Endothelial cell of umbilical vein (primary cell): ENCODE measurements around the gene GPR108. TPM values are rescaled to one million over a fixed set of nuclear protein-coding genes. Genes with fewer than 3 reads are reported as not detected.

ENCODE experiments used
- BruUV-seq: library from RNA; stranded (reverse); fragments of 400-500 nt; replicated peaks from 2 replicates; lab custom pipeline; 2021; lab: Mats Ljungman, UMichigan
- CTCF ChIA-PET: fragments of 300-600, 350-600 bp; sonication (Branson Sonifier 250); formaldehyde crosslinking; loops from one replicate; lab custom pipeline; 2021; ENCODE audit warnings: antibody characterized with exemption, inconsistent platforms; lab: Charles Lee
- POLR2A ChIA-PET: fragments of 300-600, 350-600 bp; sonication (Branson Sonifier 250); formaldehyde crosslinking; loops from one replicate; lab custom pipeline; 2021; ENCODE audit warnings: antibody characterized with exemption, inconsistent platforms; lab: Charles Lee
- DNase-seq: peaks from one replicate; pipeline ENCODE4 v3.0.0-alpha.2; 2011; ENCODE audit warnings: low read depth, low spot score
- FAIRE-seq: peaks from 2 replicates; lab custom pipeline; 2011; peaks lifted over from hg19 to GRCh38; lab: Jason Lieb, UNC
- H2AFZ ChIP-seq: 2 replicates; pipeline ENCODE4 v1.6.0; 2012; ENCODE audit warnings: low read depth, low read length, control low read depth, inconsistent platforms
- H3K27ac ChIP-seq: 2 replicates; pipeline ENCODE4 v1.5.1; 2011; ENCODE audit warnings: low read depth, mild to moderate bottlenecking, control low read depth, low read length, moderate library complexity; ENCODE audit not compliant: insufficient read depth
- H3K27me3 ChIP-seq, 2 experiments: 2 replicates each; pipeline versions ENCODE4 v1.6.0 to v1.6.1; 2011; ENCODE audit warnings: low read length in 2 of 2, mixed read lengths in 1 of 2; ENCODE audit not compliant: control insufficient read depth in 2 of 2, insufficient read depth in 2 of 2
- H3K36me3 ChIP-seq, 2 experiments: 2 replicates in 1 of 2; 3 replicates in 1 of 2; pipeline ENCODE4 v1.5.1; 2011; ENCODE audit warnings: low read length in 2 of 2, mild to moderate bottlenecking in 1 of 2, moderate library complexity in 1 of 2; ENCODE audit not compliant: control insufficient read depth in 2 of 2, insufficient read depth in 2 of 2; ENCODE audit errors: extremely low read depth in 1 of 2
- H3K4me1 ChIP-seq: 3 replicates; pipeline ENCODE4 v1.5.1; 2011; ENCODE audit warnings: mild to moderate bottlenecking, low read length; ENCODE audit not compliant: control insufficient read depth, insufficient read depth; ENCODE audit errors: extremely low read depth
- H3K4me2 ChIP-seq: 2 replicates; pipeline ENCODE4 v1.6.1; 2011; ENCODE audit warnings: low read length, control low read depth, mixed read lengths; ENCODE audit not compliant: insufficient read depth
- H3K4me3 ChIP-seq, 3 experiments: fragments of 200-600 bp in 1 of 3; sonication (generic), shearing (Covaris generic) in 1 of 3; replicated peaks in 1 of 3; 2 replicates each; pipeline ENCODE4 v1.5.1; 2011 to 2016; ENCODE audit warnings: control low read depth in 3 of 3, low read length in 3 of 3, mild to moderate bottlenecking in 2 of 3, inconsistent platforms in 1 of 3, low read depth in 1 of 3, moderate library complexity in 1 of 3; ENCODE audit not compliant: insufficient read depth in 1 of 3
- H3K79me2 ChIP-seq: 2 replicates; pipeline ENCODE4 v1.6.0; 2012; ENCODE audit warnings: low read length, inconsistent platforms; ENCODE audit not compliant: control insufficient read depth, insufficient read depth
- H3K9ac ChIP-seq: replicated peaks from 2 replicates; pipeline ENCODE3; 2011; ENCODE audit warnings: low read length, control low read depth; ENCODE audit not compliant: insufficient read depth; ENCODE audit errors: extremely low read depth
- H3K9me1 ChIP-seq: replicated peaks from 3 replicates; pipeline ENCODE4 v1.6.0; 2011; ENCODE audit warnings: mild to moderate bottlenecking, low read length; ENCODE audit not compliant: control insufficient read depth, insufficient read depth; ENCODE audit errors: extremely low read depth
- H3K9me3 ChIP-seq: replicated peaks from 2 replicates; pipeline ENCODE4 v1.5.1; 2012; ENCODE audit warnings: low read length, inconsistent platforms; ENCODE audit not compliant: control insufficient read depth, insufficient read depth
- H4K20me1 ChIP-seq: replicated peaks from 2 replicates; pipeline ENCODE3; 2011; ENCODE audit warnings: mild to moderate bottlenecking, low read length; ENCODE audit not compliant: control insufficient read depth, insufficient read depth; ENCODE audit errors: extremely low read depth
- EZH2 ChIP-seq: IDR thresholded peaks from 2 replicates; pipeline ENCODE4 v1.6.1; 2012; ENCODE audit warnings: borderline replicate concordance, low read depth, mild to moderate bottlenecking, moderate library complexity, low read length, inconsistent platforms; ENCODE audit not compliant: severe bottlenecking
- FOS ChIP-seq: IDR thresholded peaks from 2 replicates; pipeline ENCODE4 v1.6.1; 2011; ENCODE audit warnings: mild to moderate bottlenecking, low read length, moderate library complexity, borderline replicate concordance; ENCODE audit not compliant: insufficient read depth
- GATA2 ChIP-seq: IDR thresholded peaks from 2 replicates; pipeline ENCODE4 v1.7.0; 2011; ENCODE audit warnings: low read depth, mild to moderate bottlenecking, moderate library complexity, mixed read lengths, low read length; ENCODE audit not compliant: insufficient read length, insufficient read depth
- JUN ChIP-seq: IDR thresholded peaks from 2 replicates; pipeline ENCODE4 v1.6.1; 2011; ENCODE audit warnings: borderline replicate concordance, low read depth; ENCODE audit not compliant: insufficient read length, insufficient read depth
- MAX ChIP-seq: IDR thresholded peaks from 2 replicates; pipeline ENCODE4 v1.6.1; 2011; ENCODE audit not compliant: insufficient read depth, insufficient read length
- MYC ChIP-seq: IDR thresholded peaks from one replicate; pipeline ENCODE4 v1.6.1; 2011; ENCODE audit warnings: mild to moderate bottlenecking, low read depth, low read length
- POLR2A ChIP-seq: IDR thresholded peaks from 2 replicates; pipeline ENCODE4 v1.6.1; 2012; ENCODE audit warnings: low read depth, mild to moderate bottlenecking, control low read depth, low read length
- POLR2AphosphoS5 ChIP-seq: IDR thresholded peaks from 2 replicates; pipeline ENCODE4 v1.6.1; 2012; ENCODE audit warnings: low read depth, mild to moderate bottlenecking, control low read depth, low read length, moderate library complexity; ENCODE audit not compliant: insufficient read depth
- dilution Hi-C: fragments of 300-500 bp; cut with MboI; formaldehyde crosslinking; loops from one replicate; pipeline ENCODE4 v1.15.0; 2019; ENCODE audit warnings: low sequenced_read_pairs; ENCODE audit not compliant: extremely low pct_ligation_motif_present
- intact Hi-C: fragments of 100-400 bp; cut with micrococcal nuclease; formaldehyde crosslinking; loops from one replicate; pipeline ENCODE4 v1.10.0; 2022
- polyA plus RNA-seq, 4 experiments: library from polyadenylated mRNA; depleted of rRNA in 3 of 4; stranded (reverse) in 3 of 4; unstranded in 1 of 4; fragments of >200 nt; gene quantifications; 2 replicates each; pipeline versions ENCODE4 v1.2.1 to v1.2.3, GENCODE V29; 2011 to 2012; ENCODE audit warnings: missing spikeins in 1 of 4
- total RNA-seq: library from RNA; stranded (reverse); gene quantifications from 2 replicates; pipeline ENCODE4 v1.2.3, GENCODE V29; 2021
- TF ChIP-seq, protein P1 (sequence below), 2 donors: IDR thresholded peaks; 1 replicate in 1 of 2; 2 replicates in 1 of 2; pipeline ENCODE4 v1.5.1; 2011; ENCODE audit warnings: low read length in 2 of 2, mild to moderate bottlenecking in 2 of 2, moderate library complexity in 2 of 2, control low read depth in 1 of 2, inconsistent platforms in 1 of 2, low read depth in 1 of 2; ENCODE audit not compliant: insufficient read depth in 1 of 2; ENCODE audit errors: extremely low read depth in 1 of 2

GPR108 gene
- total and polyA plus RNA-seq, 2 donors (not counting 3 experiments of a cell fraction or from before 2014, with no cell fraction given), result 68.5 to 80.2 TPM

DNA sequence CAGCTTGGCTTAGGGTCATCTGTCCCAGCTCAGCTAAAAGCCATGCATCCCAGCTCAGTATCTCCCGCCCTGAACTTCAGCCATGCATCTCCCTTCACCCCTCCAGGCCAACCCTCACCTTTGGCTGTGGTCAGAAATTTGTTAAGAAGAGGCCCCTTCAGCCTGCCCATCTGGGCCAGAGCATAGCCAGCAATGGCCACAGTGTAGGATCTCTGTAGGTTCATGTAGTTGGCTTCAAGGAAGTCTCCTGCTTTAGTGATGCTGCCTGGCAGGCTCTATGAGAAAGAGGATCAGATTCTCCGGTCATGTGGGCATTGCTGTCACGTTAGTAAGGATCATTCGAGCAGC, 50.8 kb downstream of the GPR108 start:
- no peak overlapping the region for H3K9ac ChIP-seq
- BruUV-seq, result no TSS peak
- ChIA-PET POLR2A (no interaction called here), CTCF (interaction anchor here (1.0 to 1.2 kb wide), 3 partner anchors 9 to 40 kb away, joined by 3 to 4 read pairs (median 3); no protein-coding TSS in a partner anchor)
- H3K4me2 ChIP-seq, result no peak overlapping the region
- no peaks in the 10 kb centered on the region for H3K36me3 ChIP-seq
- TF ChIP-seq MAX (no peak), POLR2AphosphoS5 (no peak), EZH2 (no peak), JUN (no peak), POLR2A (no peak), MYC (no peak), FOS (no peak), GATA2 (no peak)
- TF ChIP-seq, protein P1, sequence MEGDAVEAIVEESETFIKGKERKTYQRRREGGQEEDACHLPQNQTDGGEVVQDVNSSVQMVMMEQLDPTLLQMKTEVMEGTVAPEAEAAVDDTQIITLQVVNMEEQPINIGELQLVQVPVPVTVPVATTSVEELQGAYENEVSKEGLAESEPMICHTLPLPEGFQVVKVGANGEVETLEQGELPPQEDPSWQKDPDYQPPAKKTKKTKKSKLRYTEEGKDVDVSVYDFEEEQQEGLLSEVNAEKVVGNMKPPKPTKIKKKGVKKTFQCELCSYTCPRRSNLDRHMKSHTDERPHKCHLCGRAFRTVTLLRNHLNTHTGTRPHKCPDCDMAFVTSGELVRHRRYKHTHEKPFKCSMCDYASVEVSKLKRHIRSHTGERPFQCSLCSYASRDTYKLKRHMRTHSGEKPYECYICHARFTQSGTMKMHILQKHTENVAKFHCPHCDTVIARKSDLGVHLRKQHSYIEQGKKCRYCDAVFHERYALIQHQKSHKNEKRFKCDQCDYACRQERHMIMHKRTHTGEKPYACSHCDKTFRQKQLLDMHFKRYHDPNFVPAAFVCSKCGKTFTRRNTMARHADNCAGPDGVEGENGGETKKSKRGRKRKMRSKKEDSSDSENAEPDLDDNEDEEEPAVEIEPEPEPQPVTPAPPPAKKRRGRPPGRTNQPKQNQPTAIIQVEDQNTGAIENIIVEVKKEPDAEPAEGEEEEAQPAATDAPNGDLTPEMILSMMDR (IDR thresholded peaks at IDR 0.05; ENCODE audit: extremely low read depth in 1 of 2, insufficient read depth in 1 of 2, low read depth in 1 of 2, low read length in 2 of 2), result no peak
- DNase-seq (no peak), FAIRE-seq (no peak)
- intact Hi-C loops (no loop called here), dilution Hi-C loops (no loop called here)
- no peaks in the 10 kb centered on the region for H3K79me2 ChIP-seq
- H3K9me1 ChIP-seq, result no peaks in the 10 kb centered on the region
- no peak overlapping the region for H3K4me3 ChIP-seq
- peaks cover 0 to 1% of the 10 kb centered on the region in 2 experiments for H3K27me3 ChIP-seq
- H2AFZ ChIP-seq, result no peak overlapping the region
- H3K9me3 ChIP-seq, result no peaks in the 10 kb centered on the region
- H4K20me1 ChIP-seq, result no peaks in the 10 kb centered on the region
- H3K4me1 ChIP-seq, result no peaks in the 10 kb centered on the region
- H3K27ac ChIP-seq, result no peak overlapping the region
